Epithelial cell of proximal tubule (primary cell): ENCODE results near the gene SPATA6L. TPM values are rescaled to one million over a fixed set of nuclear protein-coding genes. Genes with fewer than 3 reads are reported as not detected.

Source experiments
- DNase-seq: peaks from one replicate; pipeline ENCODE4 v3.0.0-alpha.2; 2011; ENCODE audit warnings: low read depth
- H3K4me3 ChIP-seq: 2 replicates; pipeline ENCODE4 v1.5.1; 2011; ENCODE audit warnings: low read depth, mild to moderate bottlenecking, low read length
- total RNA-seq: library from RNA; depleted of rRNA; stranded (reverse); fragments of >200 nt; gene quantifications from 2 replicates; pipeline ENCODE4 v1.2.3, GENCODE V29; 2015
- TF ChIP-seq, protein P1 (sequence below): conservative IDR thresholded peaks from 2 replicates; pipeline ENCODE4 v1.5.1; 2012; ENCODE audit warnings: low read depth, mild to moderate bottlenecking, low read length

Gene SPATA6L
- total RNA-seq, 1 donor from 2014 or later = 0.92 TPM

DNA sequence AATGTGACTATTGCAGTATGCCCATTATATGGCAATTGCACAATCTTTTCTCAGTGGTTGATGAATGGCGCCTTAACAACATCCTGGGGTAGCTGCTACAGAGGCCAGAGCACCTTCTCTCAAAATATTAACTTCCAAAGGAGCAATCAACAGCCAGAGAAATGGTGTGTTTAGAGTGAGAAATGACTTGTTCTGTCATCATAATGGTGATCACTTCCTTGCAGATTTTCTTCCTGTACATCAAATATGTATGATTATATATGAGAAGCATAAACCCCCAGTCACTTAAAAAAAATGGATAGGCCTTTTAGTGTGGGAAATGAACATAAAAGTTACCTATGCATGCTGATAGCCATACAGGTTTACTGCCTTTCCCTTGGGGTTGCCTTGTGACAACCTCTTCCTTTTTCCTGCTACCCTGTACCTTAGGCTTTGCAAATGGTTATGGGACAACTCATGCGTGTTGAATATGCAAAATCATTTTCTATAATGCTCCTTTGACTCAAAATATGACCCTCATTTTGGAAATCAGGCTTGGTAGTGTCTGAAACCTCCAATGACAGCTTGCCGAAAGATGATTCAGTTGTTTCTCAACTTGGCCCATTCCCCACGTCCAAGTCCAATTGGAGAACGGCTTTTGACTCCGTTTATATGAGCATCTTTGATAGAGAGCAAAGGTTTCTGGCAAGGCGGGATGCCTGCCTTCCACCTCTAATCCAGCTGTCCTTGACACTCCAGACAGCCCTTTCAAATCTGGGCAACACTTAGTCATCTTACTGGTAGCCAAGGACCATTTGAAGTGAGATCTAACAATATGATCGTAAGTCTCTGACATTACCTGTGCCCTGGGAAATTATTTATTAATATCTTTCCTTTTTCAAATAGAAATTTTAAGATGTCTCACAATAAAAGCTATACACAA, 106.8 kb downstream of the SPATA6L start:
- TF ChIP-seq, protein P1, sequence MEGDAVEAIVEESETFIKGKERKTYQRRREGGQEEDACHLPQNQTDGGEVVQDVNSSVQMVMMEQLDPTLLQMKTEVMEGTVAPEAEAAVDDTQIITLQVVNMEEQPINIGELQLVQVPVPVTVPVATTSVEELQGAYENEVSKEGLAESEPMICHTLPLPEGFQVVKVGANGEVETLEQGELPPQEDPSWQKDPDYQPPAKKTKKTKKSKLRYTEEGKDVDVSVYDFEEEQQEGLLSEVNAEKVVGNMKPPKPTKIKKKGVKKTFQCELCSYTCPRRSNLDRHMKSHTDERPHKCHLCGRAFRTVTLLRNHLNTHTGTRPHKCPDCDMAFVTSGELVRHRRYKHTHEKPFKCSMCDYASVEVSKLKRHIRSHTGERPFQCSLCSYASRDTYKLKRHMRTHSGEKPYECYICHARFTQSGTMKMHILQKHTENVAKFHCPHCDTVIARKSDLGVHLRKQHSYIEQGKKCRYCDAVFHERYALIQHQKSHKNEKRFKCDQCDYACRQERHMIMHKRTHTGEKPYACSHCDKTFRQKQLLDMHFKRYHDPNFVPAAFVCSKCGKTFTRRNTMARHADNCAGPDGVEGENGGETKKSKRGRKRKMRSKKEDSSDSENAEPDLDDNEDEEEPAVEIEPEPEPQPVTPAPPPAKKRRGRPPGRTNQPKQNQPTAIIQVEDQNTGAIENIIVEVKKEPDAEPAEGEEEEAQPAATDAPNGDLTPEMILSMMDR = no peak
- no peak for DNase-seq
- no peak overlapping the region for H3K4me3 ChIP-seq

DNA sequence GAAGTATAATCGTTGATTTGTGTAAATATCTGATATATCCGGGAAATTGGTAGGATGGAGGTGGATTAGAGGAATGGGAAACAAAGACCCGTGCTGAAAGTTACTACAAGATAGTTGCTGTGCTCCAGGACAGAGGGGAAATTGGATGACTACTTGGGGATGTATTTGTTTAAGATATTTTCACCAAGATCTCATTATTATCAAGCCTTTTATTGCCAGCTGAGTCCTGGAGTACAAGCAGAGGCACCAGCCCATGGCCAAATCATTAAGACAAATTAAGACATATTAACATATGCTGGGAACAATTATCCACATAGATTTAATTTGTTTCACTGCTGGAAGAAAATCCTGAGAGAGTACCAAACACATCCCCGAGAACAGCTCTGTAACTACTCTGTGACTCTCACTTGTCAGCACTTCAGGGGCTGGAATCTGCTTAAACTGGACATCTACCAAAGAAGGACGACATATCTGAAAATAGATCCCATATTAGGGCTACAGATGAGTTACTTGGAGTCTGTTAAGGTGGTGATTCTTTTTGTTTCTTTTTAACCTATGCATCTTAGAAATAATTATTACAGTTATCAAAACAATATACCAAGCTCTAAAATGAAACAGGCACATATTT, 107.8 kb downstream of the SPATA6L start:
- H3K4me3 ChIP-seq = no peak overlapping the region
- TF ChIP-seq, protein P1 = no peak
- no peak for DNase-seq

DNA sequence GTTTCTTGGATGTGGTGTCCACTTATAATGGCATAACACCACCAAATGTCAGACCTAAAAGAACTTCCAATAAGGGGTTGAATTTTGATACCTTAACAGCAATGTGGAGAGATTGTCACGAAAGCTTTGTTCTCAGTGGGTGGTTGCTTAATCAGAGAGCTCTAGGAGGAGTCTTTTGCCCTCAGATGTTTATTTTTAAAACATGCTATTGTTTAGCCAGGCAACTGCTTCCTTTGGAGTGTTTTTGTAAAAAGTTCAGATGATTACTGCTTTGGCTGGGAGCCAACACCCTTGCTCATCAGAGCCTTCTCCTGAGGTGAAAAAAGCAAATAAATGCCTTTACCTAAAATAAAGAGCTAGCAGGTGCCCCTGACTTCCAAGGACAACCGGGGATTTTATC, 111.0 kb downstream of the SPATA6L start:
- no peak overlapping the region for H3K4me3 ChIP-seq
- DNase-seq = no peak
- TF ChIP-seq, protein P1 = no peak

DNA sequence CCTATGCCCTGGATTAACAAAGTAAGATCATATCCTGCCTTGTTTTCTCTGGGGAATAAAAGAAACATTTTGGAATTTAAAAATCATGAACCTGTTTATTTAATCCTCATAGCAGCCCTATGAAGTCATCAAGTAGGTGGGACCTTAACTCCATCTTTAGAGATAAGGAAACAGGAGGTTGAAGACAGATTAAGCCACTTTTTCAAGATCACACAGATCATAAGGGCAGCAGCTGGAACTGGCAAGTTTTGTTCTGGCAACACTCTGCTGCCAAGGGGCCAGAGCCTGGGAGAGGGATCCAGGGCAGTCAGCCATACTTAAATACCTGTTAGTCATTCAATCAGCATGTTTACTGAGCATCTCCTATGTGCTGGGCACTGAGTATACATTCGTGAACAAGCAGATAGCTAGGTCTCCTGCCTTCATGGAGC, 112.3 kb downstream of the SPATA6L start:
- no peak for DNase-seq
- no peak overlapping the region for H3K4me3 ChIP-seq
- TF ChIP-seq, protein P1 = no peak

DNA sequence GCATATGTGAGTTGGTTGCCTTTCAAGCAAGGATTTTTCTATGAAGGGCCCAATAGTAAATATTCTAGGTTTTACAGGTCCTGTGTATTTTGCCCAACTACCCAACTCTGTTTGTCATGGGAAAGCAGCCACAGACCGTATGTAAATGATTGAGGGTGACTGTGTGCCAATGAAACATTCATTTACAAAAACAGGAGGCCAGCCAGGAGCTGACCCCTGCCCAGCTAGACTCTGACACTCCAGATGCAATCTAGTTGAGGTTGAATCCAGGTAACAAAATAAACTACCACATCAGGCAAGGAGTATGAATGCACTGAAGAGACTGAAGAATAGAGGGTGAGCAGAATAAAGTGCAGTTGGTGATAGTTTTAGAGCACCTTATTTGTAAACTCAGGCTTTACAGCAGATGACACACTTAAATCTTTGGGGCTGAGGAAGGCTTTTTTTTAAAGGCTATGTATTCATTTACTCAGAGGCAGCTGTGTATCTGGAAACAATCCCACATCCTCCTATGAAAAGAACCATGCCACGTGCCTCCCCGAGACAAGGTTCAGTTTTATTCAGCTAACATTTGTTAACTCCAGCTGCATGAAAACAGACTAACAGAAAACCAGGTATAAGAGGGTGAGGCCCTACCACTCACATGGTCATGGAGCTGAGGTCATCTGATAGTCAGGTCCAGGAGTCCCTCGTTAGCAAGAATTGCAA, 115.3 kb downstream of the SPATA6L start:
- no peak overlapping the region for H3K4me3 ChIP-seq
- TF ChIP-seq, protein P1 = no peak
- no peak for DNase-seq

DNA sequence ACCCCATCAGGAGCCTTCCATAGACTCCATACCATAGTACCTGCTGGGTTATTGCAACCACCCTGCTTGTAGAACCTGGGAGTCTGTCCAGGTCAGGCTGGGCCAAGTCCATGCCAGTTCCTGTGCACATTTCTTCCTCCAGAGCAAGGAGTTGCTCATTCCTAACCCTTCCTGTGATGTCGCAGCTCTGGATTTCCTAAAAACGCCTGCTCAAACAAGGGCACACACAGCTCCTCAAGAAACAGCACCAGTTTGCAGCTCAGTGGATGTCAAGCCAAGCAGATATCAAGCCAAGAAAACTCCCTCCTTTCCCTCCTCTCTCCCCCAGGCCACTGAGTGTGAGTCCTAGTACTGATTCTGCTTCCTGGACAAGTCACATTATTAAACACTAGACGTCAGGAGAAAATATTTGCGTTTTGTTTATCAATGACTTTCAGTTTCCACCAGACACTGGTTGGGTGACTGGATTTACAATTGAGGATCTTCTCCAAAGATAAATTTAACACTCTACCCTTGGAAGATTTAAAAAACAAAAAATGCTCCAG, 116.5 kb downstream of the SPATA6L start:
- no peak overlapping the region for H3K4me3 ChIP-seq
- DNase-seq = no peak
- TF ChIP-seq, protein P1 = no peak
